ENCODE results near the gene CPEB4. TPM values are rescaled to one million over a fixed set of nuclear protein-coding genes. Genes with fewer than 3 reads are reported as not detected.

Gene CPEB4
- total RNA-seq, 1 experiment from 2014 or later, result 27.7 TPM

GRCh38 chr5:173896631-173897030 is 8.5 kb downstream of the CPEB4 start:
- no peak for ATAC-seq
- no peaks in the 10 kb centered on the region for H3K9me3 ChIP-seq (ENCODE audit: control insufficient read depth, insufficient read depth, low read depth, low read length)
- no peak overlapping the region for H3K4me3 ChIP-seq (ENCODE audit: low read depth in 2 of 2, low read length in 2 of 2)
- intact Hi-C loops (cut with micrococcal nuclease; ENCODE audit: unreplicated experiment), result no loop called here
- BruUV-seq (replicated peaks), result no TSS peak
- ChIA-PET CTCF (no interaction called here), POLR2A (no interaction called here)
- H3K4me1 ChIP-seq (ENCODE audit: control insufficient read depth, insufficient read depth, low read length), result peaks cover 8% of the 10 kb centered on the region; the same call in 1 of the 2 replicates
- in situ Hi-C loops (cut with HindIII; ENCODE audit: low pct_unique_long_range_greater_than_20kb, low sequenced_read_pairs), result no loop called here
- no peaks in the 10 kb centered on the region for H3K27me3 ChIP-seq (ENCODE audit: control insufficient read depth, insufficient read depth, low read length)
- TF ChIP-seq CTCF (IDR thresholded peaks at IDR 0.05) (no peak), REST (IDR thresholded peaks at IDR 0.05; ENCODE audit: insufficient read depth in 1 of 2, low read depth in 2 of 2, low read length in 1 of 2) (no peak), TCF7L2 (IDR thresholded peaks at IDR 0.05; ENCODE audit: low read depth, low read length) (no peak), POLR2AphosphoS5 (IDR thresholded peaks at IDR 0.05; ENCODE audit: low read depth, low read length) (no peak), SIN3A (IDR thresholded peaks at IDR 0.05; ENCODE audit: borderline replicate concordance, insufficient read depth, low read depth, low read length) (no peak)
- H3K27ac ChIP-seq (ENCODE audit: low read length), result no peak overlapping the region
- DNase-seq (ENCODE audit: low read depth, low spot score), result no peak
- no peaks in the 10 kb centered on the region for H3K36me3 ChIP-seq (ENCODE audit: control insufficient read depth, insufficient read depth, low read length)

GRCh38 chr5:173901705-173902104 is 13.6 kb downstream of the CPEB4 start:
- no TSS peak for BruUV-seq (replicated peaks)
- no peak for ATAC-seq
- intact Hi-C loops (cut with micrococcal nuclease; ENCODE audit: unreplicated experiment) (no loop called here), in situ Hi-C loops (cut with HindIII; ENCODE audit: low pct_unique_long_range_greater_than_20kb, low sequenced_read_pairs) (no loop called here)
- DNase-seq (ENCODE audit: low read depth, low spot score), result no peak
- Histone ChIP-seq H3K36me3 (ENCODE audit: control insufficient read depth, insufficient read depth, low read length) (no peaks in the 10 kb centered on the region), H3K27me3 (ENCODE audit: control insufficient read depth, insufficient read depth, low read length) (no peaks in the 10 kb centered on the region), H3K4me1 (ENCODE audit: control insufficient read depth, insufficient read depth, low read length) (peaks cover 3% of the 10 kb centered on the region; the same call in 1 of the 2 replicates), H3K4me3 (ENCODE audit: low read depth in 2 of 2, low read length in 2 of 2) (no peak overlapping the region), H3K27ac (ENCODE audit: low read length) (no peak overlapping the region), H3K9me3 (ENCODE audit: control insufficient read depth, insufficient read depth, low read depth, low read length) (no peaks in the 10 kb centered on the region)
- ChIA-PET POLR2A (no interaction called here), CTCF (no interaction called here)
- TF ChIP-seq POLR2AphosphoS5 (IDR thresholded peaks at IDR 0.05; ENCODE audit: low read depth, low read length), result no peak
- no peak for TF ChIP-seq CTCF (IDR thresholded peaks at IDR 0.05)

GRCh38 chr5:173902334-173902733 is 14.2 kb downstream of the CPEB4 start:
- H3K9me3 ChIP-seq (ENCODE audit: control insufficient read depth, insufficient read depth, low read depth, low read length), result no peaks in the 10 kb centered on the region
- intact Hi-C loops (cut with micrococcal nuclease; ENCODE audit: unreplicated experiment) (no loop called here), in situ Hi-C loops (cut with HindIII; ENCODE audit: low pct_unique_long_range_greater_than_20kb, low sequenced_read_pairs) (no loop called here)
- DNase-seq (ENCODE audit: low read depth, low spot score), result no peak
- no TSS peak for BruUV-seq (replicated peaks)
- H3K27ac ChIP-seq (ENCODE audit: low read length), result no peak overlapping the region
- CTCF ChIA-PET, result no interaction called here
- POLR2A ChIA-PET, result no interaction called here
- TF ChIP-seq SIN3A (IDR thresholded peaks at IDR 0.05; ENCODE audit: borderline replicate concordance, insufficient read depth, low read depth, low read length) (no peak), CTCF (IDR thresholded peaks at IDR 0.05) (no peak), POLR2AphosphoS5 (IDR thresholded peaks at IDR 0.05; ENCODE audit: low read depth, low read length) (no peak), TCF7L2 (IDR thresholded peaks at IDR 0.05; ENCODE audit: low read depth, low read length) (no peak), REST (IDR thresholded peaks at IDR 0.05; ENCODE audit: insufficient read depth in 1 of 2, low read depth in 2 of 2, low read length in 1 of 2) (no peak)
- no peak for ATAC-seq
- no peaks in the 10 kb centered on the region for H3K27me3 ChIP-seq (ENCODE audit: control insufficient read depth, insufficient read depth, low read length)
- H3K4me3 ChIP-seq (ENCODE audit: low read depth in 2 of 2, low read length in 2 of 2), result no peak overlapping the region
- H3K36me3 ChIP-seq (ENCODE audit: control insufficient read depth, insufficient read depth, low read length), result no peaks in the 10 kb centered on the region
- H3K4me1 ChIP-seq (ENCODE audit: control insufficient read depth, insufficient read depth, low read length), result peaks cover 3% of the 10 kb centered on the region; the same call in 1 of the 2 replicates

Data from Panc1 (cell line).